ENCODE measurements around the gene REM1.

The REM1 gene

DNA sequence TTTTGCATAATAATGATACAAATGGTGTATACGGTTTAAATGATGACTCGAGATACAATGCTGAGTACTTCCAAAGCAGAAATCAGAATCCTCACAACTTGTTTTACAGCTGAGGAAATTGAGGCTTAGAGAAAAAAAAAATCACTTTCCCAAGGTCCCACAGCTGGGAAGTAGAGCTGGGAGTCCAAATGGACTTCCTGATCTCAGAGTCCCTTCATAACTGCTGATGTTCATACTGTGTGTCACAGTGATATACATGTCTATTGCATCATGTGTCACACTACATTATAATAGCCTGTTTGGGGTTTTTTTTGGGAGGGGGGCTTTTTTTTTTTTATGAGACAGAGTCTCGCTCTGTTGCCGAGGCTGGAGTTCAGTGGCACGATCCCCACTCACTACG, 47.6 kb downstream of the REM1 start:
- no peak for FAIRE-seq
- TF ChIP-seq POLR2A (IDR thresholded peaks at IDR 0.05; ENCODE audit: low read depth, low read length) (no peak), TAF1 (IDR thresholded peaks at IDR 0.05; ENCODE audit: low read depth, low read length) (no peak), SPI1 (IDR thresholded peaks at IDR 0.05; ENCODE audit: low read depth, low read length) (no peak), POU2F2 (IDR thresholded peaks at IDR 0.05; ENCODE audit: low read depth, low read length) (no peak), PAX5 (IDR thresholded peaks at IDR 0.05; ENCODE audit: insufficient read depth, low read length, severe bottlenecking) (no peak), POLR2AphosphoS5 (IDR thresholded peaks at IDR 0.05; ENCODE audit: low read depth, low read length) (no peak)
- no peak for DNase-seq (ENCODE audit: insufficient read length, low spot score)

DNA sequence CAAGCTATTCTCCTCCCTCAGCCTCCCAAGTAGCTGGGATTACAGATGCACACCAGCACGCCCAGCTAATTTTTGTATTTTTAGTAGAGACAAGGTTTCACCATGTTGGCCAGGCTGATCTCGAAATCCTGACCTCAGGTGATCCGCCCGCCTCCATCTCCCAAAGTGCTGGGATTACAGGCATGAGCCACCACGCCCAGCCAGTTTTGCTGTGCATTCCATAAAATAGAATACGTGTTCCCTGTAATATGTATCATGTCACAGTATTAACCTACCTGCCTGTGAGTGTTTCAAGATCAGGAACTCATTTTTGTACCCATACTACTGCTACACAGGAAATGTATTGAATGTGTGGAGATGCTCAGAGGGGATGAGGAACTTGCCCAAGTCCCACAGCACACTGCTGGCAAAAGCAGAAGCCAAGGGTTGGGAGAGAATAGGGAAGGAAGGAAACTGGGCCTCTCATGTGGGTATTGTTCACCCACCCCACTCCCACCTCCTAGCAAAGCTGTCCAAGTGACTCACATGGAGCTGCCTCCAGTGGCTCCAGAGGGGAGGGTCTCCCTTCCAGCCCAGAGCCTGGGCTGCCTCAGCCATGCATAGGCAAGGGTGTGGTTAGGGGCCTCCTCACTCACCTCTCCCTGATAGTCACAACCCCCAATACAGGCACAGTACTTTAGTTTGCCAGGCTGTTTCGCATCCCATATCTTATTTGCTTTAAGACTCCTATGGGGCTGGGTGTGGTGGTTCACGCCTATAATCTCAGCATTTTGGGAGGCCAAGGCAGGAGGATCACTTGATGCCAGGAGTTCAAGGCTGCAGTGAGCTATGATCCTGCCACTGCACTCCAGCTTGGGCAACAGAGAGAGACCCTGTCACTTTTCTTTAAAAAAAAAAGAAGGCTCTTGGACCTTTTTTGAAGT, 48.5 kb downstream of the REM1 start:
- no peak for TF ChIP-seq POLR2AphosphoS5 (IDR thresholded peaks at IDR 0.05; ENCODE audit: low read depth, low read length)
- TF ChIP-seq POU2F2 (IDR thresholded peaks at IDR 0.05; ENCODE audit: low read depth, low read length): no peak
- TF ChIP-seq TAF1 (IDR thresholded peaks at IDR 0.05; ENCODE audit: low read depth, low read length): no peak
- TF ChIP-seq PAX5 (IDR thresholded peaks at IDR 0.05; ENCODE audit: insufficient read depth, low read length, severe bottlenecking): no peak
- TF ChIP-seq SPI1 (IDR thresholded peaks at IDR 0.05; ENCODE audit: low read depth, low read length): no peak
- TF ChIP-seq POLR2A (IDR thresholded peaks at IDR 0.05; ENCODE audit: low read depth, low read length): no peak
- FAIRE-seq (no peak), DNase-seq (ENCODE audit: insufficient read length, low spot score) (no peak)

DNA sequence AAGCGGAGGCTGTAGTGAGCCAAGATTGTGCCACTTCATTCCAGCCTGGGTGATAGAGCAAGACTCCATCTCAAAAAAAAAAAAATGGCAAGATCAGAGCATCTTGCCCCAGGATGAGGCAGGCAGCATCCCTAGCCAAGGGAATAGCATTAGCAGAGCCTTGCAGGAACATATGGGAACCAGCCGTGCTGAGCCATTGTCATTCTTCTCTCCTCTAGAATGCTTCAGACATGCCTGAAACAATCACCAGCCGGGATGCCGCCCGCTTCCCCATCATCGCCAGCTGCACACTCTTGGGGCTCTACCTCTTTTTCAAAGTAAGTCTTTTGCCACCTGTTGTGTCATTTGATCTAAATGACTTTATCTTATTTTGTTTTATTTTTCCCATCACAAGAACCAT, 52.2 kb downstream of the REM1 start:
- FAIRE-seq (no peak), DNase-seq (ENCODE audit: insufficient read length, low spot score) (no peak)
- TF ChIP-seq POLR2A (IDR thresholded peaks at IDR 0.05; ENCODE audit: low read depth, low read length) (no peak), POLR2AphosphoS5 (IDR thresholded peaks at IDR 0.05; ENCODE audit: low read depth, low read length) (no peak), TAF1 (IDR thresholded peaks at IDR 0.05; ENCODE audit: low read depth, low read length) (no peak), POU2F2 (IDR thresholded peaks at IDR 0.05; ENCODE audit: low read depth, low read length) (no peak), SPI1 (IDR thresholded peaks at IDR 0.05; ENCODE audit: low read depth, low read length) (no peak), PAX5 (IDR thresholded peaks at IDR 0.05; ENCODE audit: insufficient read depth, low read length, severe bottlenecking) (no peak)
